HCEC 1CT (cell line): Measurements from ENCODE around the gene RABGGTA.

Source experiments
- DNase-seq: peaks from one replicate; pipeline ENCODE4 v3.0.0-alpha.2; 2017

Gene RABGGTA

DNA sequence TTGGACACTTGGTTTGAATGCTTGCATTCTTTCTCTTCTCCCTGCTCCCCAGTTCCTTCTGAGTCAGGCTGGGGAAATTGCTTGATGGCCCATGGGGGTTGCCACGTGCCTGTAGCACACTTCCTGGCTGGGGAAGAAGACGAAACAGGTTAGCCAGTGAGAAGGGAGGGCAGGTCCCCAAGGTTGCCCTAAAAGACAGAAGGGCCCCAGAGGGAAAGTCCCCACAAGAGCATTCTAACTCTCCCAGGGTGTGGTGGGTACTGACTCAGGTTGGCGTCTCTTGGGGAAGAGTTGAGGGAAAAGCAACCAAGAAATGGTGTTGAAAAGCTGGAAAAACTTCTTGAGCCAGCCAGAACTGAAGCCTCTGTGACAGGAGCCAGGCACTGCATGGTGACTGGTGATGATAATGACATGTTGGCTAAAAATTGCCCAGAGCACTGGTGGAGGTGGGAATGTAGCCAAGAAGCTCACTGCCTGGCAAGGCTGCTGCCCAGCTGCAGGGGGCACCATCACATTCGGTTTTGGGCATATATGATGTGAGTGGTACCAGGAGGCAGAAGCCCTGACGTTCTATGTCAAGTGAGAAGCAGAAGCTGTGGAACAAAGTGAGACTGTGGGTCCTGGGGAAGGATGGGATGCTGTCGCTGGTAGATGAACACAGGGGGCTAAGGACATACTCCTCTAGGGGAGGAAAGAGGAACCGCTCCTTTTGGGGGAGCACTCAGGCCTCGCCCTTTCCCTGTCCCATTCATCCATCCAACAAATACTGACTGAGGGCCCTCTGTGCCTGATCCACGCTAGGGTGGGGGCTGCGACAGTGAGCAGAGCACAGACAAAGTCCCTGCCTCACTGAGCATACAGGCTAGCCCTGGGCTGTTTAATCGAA, 8.1 kb upstream of the RABGGTA start:
- DNase-seq, result no peak

DNA sequence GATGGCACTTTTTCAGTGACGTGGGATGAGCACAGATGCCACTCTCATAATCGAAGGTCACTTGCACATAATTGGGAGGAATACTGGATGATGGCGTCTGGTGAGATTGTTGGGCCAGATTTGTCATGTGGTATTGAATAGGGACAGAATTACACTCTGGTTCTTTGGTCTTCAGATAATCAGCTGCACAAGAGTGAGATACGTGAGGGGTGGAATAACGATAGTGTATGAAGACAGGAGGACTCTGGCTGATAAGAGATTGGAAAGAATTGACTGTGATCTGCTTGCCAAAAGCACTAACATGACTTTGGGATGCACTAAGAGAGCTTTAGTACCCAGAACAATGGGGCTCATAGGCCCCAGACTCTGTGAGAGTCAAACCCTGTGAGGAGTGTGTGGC, 7.0 kb upstream of the RABGGTA start:
- no peak for DNase-seq

GRCh38 chr14:24277606-24278321, 6.4 kb upstream of the RABGGTA start:
- no peak for DNase-seq

DNA sequence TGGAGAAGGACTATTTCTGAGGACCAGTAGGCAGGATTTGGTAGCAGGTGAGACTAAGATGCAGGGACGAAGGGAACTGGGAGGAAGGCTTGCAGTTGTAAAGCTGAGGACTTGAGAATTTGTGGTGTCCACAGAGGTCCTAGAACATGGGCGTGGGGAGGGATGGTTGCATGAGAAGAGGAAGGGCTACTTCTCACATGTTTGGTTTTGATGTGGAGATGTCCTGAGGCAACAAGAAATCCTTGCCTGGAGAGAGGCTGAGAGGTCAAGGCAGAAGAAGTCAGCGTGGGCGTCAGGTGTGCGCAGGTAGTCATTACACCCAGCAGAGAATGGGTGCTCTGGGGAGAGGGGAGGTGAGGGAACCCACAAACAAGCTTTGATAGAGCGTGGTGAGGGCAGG, 5.7 kb upstream of the RABGGTA start:
- DNase-seq, result no peak

- peak; percentile 26 for DNase-seq
Observed at GRCh38 chr14:24274101-24274543, 2.7 kb upstream of the RABGGTA start.

DNA sequence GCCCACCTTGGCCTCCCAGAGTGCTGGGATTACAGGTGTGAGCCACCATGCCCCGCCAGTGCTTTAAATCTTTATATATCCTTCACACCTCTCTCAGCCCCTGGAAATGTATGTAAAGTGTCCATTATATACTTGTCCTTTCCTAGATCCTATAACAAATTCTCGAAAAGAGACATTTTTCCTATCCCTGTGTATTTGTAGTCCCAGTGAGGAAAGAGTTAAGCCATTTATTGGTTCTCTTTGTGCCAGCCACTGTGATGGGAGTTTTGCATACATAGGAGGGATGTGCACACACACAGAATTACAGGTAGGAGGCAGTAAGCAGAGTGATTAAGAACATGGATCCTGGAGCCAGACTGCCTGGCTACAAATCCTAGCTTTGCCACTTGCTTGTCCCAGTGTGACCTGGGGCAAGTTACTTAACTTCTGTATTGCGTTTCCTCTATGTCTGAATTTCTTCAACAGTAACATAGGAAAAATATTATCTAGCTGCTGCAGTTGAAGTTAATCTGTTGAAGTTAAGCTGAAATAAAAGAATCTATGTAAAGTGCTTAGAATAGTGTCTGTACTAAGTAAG, 2.1 kb upstream of the RABGGTA start:
- no peak for DNase-seq

DNA sequence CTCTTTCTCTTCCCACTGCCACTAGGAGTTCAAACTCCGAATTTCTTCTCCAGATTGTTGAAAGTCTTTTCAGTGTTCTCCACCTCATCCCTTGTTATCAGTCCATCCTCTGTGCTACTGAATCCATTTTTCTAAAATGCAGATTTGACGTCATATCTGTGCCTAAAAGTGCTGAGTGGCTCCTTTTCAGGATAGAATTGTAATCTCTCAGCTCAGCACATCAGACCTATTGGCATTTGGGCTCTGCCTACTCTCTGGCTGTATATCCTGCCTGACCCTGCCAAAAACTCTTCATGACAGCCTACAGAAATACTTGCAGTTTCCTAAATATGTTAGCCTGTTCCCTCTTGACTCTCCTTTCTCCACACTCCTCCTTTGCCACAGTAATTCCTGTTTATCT, 1.1 kb upstream of the RABGGTA start:
- DNase-seq, result no peak

DNA sequence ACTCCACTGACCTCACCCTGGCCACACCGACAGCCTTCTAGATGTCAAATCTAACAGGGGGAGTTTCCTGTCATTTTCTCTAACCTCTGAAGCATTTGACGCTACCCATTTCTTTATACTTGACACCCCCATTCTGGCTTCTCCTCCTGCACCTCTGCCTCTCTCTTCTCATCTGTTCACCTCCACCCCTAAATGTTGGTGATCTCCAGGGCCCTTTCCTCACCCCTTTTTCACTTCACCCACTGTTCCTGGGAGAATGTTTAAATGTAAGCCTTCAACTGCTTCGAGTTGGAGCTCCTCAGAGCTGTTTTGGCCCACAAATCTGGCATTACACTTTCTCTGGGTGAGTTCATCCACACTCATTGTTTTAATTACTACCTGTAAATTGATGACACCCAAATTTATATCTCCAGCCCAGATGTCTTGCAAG, 452 bp upstream of the RABGGTA start:
- no peak for DNase-seq

DNA sequence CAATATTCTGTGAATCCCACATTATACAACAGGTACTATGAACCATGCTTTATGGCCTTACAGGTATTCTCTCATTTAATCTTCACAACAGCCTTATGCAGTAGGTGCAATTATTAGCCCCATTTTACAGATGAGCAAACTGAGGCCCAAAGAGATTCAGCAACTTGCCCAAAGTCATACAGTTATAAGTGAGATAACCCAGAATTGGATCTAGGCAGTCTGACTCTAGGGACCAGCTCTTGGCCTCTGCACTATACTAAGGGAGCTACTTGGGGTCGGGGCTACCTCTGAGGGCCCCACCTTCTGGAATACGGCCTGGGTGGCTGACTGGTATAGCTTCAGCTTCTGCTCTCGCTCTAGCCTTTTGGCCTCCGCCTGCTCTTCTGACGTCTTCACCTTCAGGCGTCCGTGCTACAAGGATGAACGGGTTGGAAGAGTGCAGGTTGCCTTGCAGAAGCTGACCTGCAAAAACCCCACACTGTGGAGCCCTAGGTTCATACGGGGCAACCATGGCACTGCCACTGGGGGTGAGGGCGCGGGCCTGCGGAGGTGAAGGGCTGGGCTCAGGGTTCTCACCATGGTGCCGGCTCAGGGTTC, 762 bp downstream of the RABGGTA start:
- DNase-seq, result no peak

DNA sequence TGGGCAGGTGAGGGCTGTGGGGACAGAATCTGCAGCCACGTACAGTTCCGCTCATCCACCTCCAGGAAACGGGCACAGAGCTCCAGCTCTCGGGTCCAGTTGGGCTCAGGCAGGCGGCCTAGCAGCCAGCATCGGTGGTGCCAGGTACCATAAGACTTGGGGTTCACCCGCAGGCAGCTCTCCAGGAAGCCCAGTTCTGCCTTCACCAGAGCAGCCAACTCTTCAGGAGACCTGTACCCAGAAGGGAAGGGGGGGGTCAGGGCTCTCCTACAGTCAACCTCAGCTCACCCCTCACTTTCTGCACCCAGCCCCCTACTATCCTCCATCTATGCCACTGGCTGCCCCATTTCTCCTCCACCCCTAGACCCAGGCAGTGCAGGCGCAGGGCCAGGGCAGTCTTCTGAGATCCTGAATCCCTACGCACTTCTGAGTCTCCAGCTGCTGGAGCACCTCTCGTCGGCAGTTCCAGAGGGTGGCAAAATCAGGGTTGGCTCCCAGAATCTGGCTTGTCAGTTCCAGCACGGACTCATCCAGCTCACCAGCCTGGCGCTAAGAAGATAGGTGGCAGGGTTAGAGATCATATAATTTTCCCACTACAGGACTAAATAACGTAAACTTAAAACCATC, 1.4 kb downstream of the RABGGTA start:
- DNase-seq, result no peak

GRCh38 chr14:24269368-24269767, 2.0 kb downstream of the RABGGTA start:
- DNase-seq, result no peak

- no peak for DNase-seq
Observed at GRCh38 chr14:24268225-24268624, 3.2 kb downstream of the RABGGTA start.

DNA sequence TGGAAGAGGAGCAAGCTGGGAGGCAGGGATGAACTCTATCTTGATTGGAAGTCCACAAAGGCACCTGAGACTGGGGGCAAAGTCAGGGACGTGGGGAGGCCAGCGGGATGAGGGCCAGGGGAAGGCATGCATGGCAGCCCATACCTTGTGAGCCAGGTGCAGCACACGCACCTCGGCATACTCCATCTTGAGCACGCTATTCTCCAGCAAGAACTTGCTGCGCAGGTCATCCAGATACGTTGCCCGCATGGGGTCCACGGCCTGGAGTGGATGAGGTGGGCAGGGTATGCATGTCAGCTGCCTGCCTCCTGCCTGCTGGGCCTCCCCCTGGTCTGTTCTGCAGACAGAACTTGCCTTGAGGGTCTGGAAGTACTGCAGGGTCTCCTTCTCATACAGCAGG, 3.9 kb downstream of the RABGGTA start:
- no peak for DNase-seq

GRCh38 chr14:24266344-24267244, 4.8 kb downstream of the RABGGTA start:
- no peak for DNase-seq

- no peak for DNase-seq
Observed at GRCh38 chr14:24264298-24264697, 7.1 kb downstream of the RABGGTA start.

GRCh38 chr14:24263848-24264247, 7.5 kb downstream of the RABGGTA start:
- no peak for DNase-seq

- no peak for DNase-seq
Observed at GRCh38 chr14:24262821-24263733, 8.3 kb downstream of the RABGGTA start, which contains the start of gene TGM1. TGM1 (minus strand) TSS chr14:24263177; CDS start chr14:24262352, 825 bp downstream.

GRCh38 chr14:24261969-24262327, 9.4 kb downstream of the RABGGTA start:
- DNase-seq, result no peak

GRCh38 chr14:24261256-24261968, 10.0 kb downstream of the RABGGTA start:
- DNase-seq, result no peak

- no peak for DNase-seq
Observed at GRCh38 chr14:24260780-24261157, 10.6 kb downstream of the RABGGTA start.
